ENCODE data around the gene RAPGEF1. TPM values are rescaled to one million over a fixed set of nuclear protein-coding genes. Genes with fewer than 3 reads are reported as not detected.

RAPGEF1 gene
- total RNA-seq, 1 donor from 2014 or later = 146 TPM

DNA sequence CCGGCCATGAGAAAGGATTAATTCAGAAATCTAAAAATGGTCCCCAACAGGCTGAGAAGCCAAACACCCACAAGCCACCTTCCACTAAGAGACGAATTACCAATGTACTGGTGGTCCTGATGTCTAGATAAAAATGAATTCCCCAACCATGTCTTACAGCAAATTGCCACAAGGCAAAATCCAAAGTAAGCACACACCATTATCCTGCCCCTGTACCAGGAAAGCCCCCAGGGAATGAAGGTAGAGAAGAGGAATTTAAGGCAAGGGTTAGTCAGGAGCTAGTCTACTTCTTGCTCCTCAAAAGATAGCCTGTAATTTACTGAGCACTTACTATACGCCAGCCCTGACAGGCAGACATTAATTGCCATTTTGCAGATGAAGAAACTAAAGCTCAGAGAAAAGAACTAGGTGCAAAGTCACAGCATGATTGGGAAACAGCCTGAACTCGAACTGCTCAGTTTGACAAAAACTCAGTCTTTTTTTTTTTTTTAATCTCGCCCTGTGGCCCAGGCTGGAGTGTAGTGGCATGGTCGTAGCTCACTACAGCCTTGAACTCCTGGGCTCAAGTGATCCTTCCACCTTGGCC lies 64.3 kb downstream of the RAPGEF1 start:
- Histone ChIP-seq H3K4me3 (peak overlapping the region; percentile 6), H3K27ac (peak overlapping the region; percentile 80), H3K9me3 (no peaks in the 10 kb centered on the region), H3K4me1 (peaks cover 93% of the 10 kb centered on the region), H3K27me3 (ENCODE audit: low read depth) (no peaks in the 10 kb centered on the region), H3K36me3 (no peaks in the 10 kb centered on the region)
- TF ChIP-seq, protein P1, sequence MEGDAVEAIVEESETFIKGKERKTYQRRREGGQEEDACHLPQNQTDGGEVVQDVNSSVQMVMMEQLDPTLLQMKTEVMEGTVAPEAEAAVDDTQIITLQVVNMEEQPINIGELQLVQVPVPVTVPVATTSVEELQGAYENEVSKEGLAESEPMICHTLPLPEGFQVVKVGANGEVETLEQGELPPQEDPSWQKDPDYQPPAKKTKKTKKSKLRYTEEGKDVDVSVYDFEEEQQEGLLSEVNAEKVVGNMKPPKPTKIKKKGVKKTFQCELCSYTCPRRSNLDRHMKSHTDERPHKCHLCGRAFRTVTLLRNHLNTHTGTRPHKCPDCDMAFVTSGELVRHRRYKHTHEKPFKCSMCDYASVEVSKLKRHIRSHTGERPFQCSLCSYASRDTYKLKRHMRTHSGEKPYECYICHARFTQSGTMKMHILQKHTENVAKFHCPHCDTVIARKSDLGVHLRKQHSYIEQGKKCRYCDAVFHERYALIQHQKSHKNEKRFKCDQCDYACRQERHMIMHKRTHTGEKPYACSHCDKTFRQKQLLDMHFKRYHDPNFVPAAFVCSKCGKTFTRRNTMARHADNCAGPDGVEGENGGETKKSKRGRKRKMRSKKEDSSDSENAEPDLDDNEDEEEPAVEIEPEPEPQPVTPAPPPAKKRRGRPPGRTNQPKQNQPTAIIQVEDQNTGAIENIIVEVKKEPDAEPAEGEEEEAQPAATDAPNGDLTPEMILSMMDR (IDR thresholded peaks at IDR 0.05) = no peak
- DNase-seq (no peak), ATAC-seq (no peak)
- intact Hi-C loops (cut with DNase I) = no loop called here

DNA sequence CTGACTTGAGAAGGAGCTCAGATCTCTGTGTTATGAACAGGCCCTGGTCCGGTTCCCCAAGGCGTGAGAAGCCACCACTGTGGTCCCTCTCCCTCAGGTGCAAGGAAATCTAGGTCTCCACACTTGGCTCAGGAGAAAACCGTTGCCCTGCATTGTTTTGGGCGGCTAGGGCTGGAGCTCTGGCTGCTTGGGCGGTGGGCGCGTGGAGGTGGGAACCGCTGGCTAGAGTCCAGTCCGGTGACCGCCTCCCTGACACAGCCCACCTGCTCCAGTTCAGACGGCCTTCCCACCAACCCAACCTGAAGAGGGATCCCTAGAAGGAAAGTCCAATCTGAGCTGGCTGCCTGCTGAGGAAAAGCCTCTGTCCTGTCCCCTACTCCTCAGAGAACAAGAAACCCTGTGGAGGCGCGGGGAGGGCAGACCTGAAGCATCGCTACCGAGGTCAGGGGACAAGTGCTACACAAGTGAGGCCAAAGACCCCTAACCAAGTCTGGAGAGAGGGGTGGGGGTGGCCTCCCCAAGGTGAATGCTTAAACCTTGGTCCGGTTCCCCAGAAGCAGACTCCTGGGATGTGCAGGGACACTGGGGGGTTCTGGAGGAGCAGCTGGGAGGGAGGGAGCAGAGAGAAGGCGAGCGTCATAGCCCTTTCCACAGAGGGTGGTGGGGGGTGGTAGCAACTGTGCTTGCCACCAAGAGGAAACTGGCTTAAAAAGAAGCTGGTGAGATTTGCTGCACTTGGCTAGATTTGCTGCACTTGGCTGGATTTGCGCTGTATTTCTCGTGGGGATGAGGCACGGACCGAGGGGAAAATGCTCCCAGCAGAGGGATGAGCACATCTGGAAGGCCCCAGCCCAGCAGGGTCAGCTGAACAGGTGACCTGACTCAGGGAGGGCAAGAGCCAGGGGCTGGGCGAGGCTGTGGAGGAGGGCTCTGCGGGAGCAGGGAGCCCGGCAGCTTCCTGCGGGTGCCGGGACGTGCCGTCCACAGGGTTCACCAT lies 65.2 kb downstream of the RAPGEF1 start:
- Histone ChIP-seq H3K4me1 (peaks cover 100% of the 10 kb centered on the region), H3K27me3 (ENCODE audit: low read depth) (no peaks in the 10 kb centered on the region), H3K4me3 (peak overlapping the region; percentile 6), H3K36me3 (no peaks in the 10 kb centered on the region), H3K27ac (peak overlapping the region; percentile 80), H3K9me3 (no peaks in the 10 kb centered on the region)
- DNase-seq = no peak
- intact Hi-C loops (cut with DNase I) = no loop called here
- no peak for ATAC-seq
- TF ChIP-seq, protein P1 (IDR thresholded peaks at IDR 0.05) = no peak

DNA sequence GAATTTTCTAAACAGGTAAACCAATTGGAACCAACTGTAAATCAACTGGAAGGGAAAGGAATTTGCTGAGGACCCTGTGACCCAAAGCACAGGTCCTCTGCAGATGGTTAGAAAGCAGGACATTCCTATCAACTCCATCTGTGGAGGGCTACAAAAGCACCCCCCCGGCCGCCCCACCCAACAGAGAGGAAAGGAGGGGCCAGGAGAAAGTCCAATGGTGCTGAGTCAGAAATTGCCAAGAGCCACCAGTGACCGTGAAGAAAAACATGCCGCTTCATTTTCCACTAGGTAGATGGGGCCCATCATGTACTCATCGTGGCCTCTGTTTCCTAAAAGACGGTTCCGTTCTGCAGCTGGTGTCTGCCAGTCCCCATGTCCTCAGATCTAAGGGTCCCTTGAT lies 66.3 kb downstream of the RAPGEF1 start:
- TF ChIP-seq, protein P1 (IDR thresholded peaks at IDR 0.05) = no peak
- no peaks in the 10 kb centered on the region for H3K36me3 ChIP-seq
- H3K27me3 ChIP-seq (ENCODE audit: low read depth) = no peaks in the 10 kb centered on the region
- DNase-seq (no peak), ATAC-seq (no peak)
- no peaks in the 10 kb centered on the region for H3K9me3 ChIP-seq
- intact Hi-C loops (cut with DNase I) = no loop called here
- H3K4me1 ChIP-seq = peaks cover 100% of the 10 kb centered on the region
- no peak overlapping the region for H3K4me3 ChIP-seq
- no peak overlapping the region for H3K27ac ChIP-seq

DNA sequence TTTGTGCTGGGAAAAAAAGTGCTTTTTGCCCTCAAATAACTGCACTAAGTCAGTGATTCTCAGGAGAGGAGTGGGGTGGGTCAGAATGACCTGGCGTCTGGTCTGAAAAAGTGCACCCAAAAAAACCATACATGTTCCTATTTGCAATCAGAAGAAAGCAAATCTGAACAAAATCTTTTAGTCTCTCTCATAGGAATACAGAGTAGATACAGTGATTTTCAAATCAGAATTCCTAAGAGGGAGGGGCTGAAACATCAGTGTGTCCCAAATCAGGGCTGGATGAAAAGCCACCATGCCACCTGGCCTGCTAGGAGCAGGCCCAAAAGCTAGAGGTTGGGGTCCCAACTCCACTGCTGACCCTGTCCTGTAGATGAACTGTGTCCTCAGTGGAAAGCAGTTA lies 66.8 kb downstream of the RAPGEF1 start:
- H3K4me1 ChIP-seq = peaks cover 100% of the 10 kb centered on the region
- H3K27ac ChIP-seq = peak overlapping the region; percentile 33
- H3K27me3 ChIP-seq (ENCODE audit: low read depth) = no peaks in the 10 kb centered on the region
- TF ChIP-seq, protein P1 (IDR thresholded peaks at IDR 0.05) = no peak
- ATAC-seq = no peak
- no peaks in the 10 kb centered on the region for H3K36me3 ChIP-seq
- intact Hi-C loops (cut with DNase I) = no loop called here
- no peaks in the 10 kb centered on the region for H3K9me3 ChIP-seq
- no peak for DNase-seq
- H3K4me3 ChIP-seq = no peak overlapping the region

DNA sequence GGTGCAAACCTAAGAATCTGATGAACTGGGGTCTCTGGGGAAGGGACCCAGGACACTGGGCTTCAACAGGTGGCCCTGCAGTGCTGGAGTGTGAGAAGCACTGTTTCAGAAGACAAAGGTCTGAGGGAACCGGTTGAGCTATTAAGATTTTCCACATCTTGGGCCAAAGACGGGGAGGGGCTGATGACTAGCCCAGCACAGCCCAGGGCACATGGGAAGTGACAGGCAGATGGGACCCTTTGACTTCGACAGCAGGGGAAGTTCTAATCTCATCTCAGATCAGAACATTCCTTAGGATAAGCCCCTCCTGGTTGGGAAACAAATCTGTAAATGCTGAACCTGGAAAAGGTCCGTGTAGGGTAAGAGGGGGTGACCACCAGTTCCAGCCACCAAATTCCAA lies 67.4 kb downstream of the RAPGEF1 start:
- ATAC-seq = no peak
- Histone ChIP-seq H3K9me3 (no peaks in the 10 kb centered on the region), H3K27ac (peak overlapping the region; percentile 33), H3K27me3 (ENCODE audit: low read depth) (no peaks in the 10 kb centered on the region), H3K36me3 (no peaks in the 10 kb centered on the region), H3K4me1 (peaks cover 100% of the 10 kb centered on the region), H3K4me3 (no peak overlapping the region)
- no peak for DNase-seq
- intact Hi-C loops (cut with DNase I) = no loop called here
- TF ChIP-seq, protein P1 (IDR thresholded peaks at IDR 0.05) = no peak
